SU-DHL-6 (cell line): ENCODE results near the gene HS3ST4.

ENCODE experiments used
- H2AFZ ChIP-seq: fragments of 200-600 bp; sonication (generic); 2 replicates; pipeline ENCODE4 v1.6.1; 2014; ENCODE audit warnings: low read depth, mild to moderate bottlenecking, moderate library complexity, mixed read lengths, antibody characterized with exemption, low read length; ENCODE audit not compliant: severe bottlenecking
- H3F3A ChIP-seq: fragments of 200-600 bp; shearing (Covaris generic); 2 replicates; pipeline ENCODE4 v1.6.0; 2016; ENCODE audit warnings: antibody characterized with exemption, mild to moderate bottlenecking; ENCODE audit not compliant: insufficient read depth
- H3K27ac ChIP-seq: fragments of 200-600 bp; sonication (generic); 2 replicates; pipeline ENCODE4 v1.5.1; 2016; ENCODE audit warnings: low read depth, mild to moderate bottlenecking, low read length, moderate library complexity, mixed read lengths
- H3K27me3 ChIP-seq: fragments of 200-600 bp; sonication (generic), shearing (Covaris generic); 2 replicates; pipeline ENCODE4 v1.6.0; 2014; ENCODE audit warnings: mild to moderate bottlenecking, low read length
- H3K36me3 ChIP-seq: fragments of 200-600 bp; sonication (generic); 2 replicates; pipeline ENCODE4 v1.6.1; 2014; ENCODE audit warnings: mild to moderate bottlenecking, low read length, mixed read lengths
- H3K4me2 ChIP-seq: fragments of 300-600, 200-600 bp; shearing (Covaris generic), sonication (generic); 2 replicates; pipeline ENCODE4 v1.6.0; 2014; ENCODE audit warnings: low read length, low read depth, mild to moderate bottlenecking; ENCODE audit not compliant: poor library complexity, severe bottlenecking
- H3K4me3 ChIP-seq: fragments of 200-600 bp; sonication (generic); 2 replicates; pipeline ENCODE4 v1.5.1; 2014; ENCODE audit warnings: antibody characterized with exemption, low read length, mild to moderate bottlenecking, mixed read lengths; ENCODE audit not compliant: insufficient read depth, poor library complexity, severe bottlenecking
- H3K79me2 ChIP-seq: fragments of 200-600 bp; sonication (generic); 2 replicates; pipeline ENCODE4 v1.6.1; 2014; ENCODE audit warnings: mild to moderate bottlenecking, low read length, moderate library complexity; ENCODE audit not compliant: insufficient read depth
- H3K9ac ChIP-seq: fragments of 200-600 bp; sonication (generic); 2 replicates; pipeline ENCODE4 v1.7.0; 2014; ENCODE audit warnings: mild to moderate bottlenecking, low read length
- H3K9me2 ChIP-seq: fragments of 200-600 bp; sonication (generic); replicated peaks from 2 replicates; pipeline ENCODE4 v1.6.1; 2014; ENCODE audit warnings: low read length; ENCODE audit not compliant: insufficient read depth
- H3K9me3 ChIP-seq: fragments of 200-600 bp; sonication (generic); 2 replicates; pipeline ENCODE4 v1.6.1; 2014; ENCODE audit warnings: low read length, mixed read lengths; ENCODE audit not compliant: insufficient read depth
- H4K20me1 ChIP-seq: fragments of 200-600 bp; sonication (generic); 2 replicates; pipeline ENCODE4 v1.6.1; 2014; ENCODE audit warnings: low read depth, mild to moderate bottlenecking, antibody characterized with exemption, low read length, moderate library complexity, mixed read lengths
- CTCF ChIP-seq: fragments of 200-600 bp; sonication (generic); IDR thresholded peaks from one replicate; pipeline ENCODE4 v1.5.1; 2017; ENCODE audit warnings: antibody characterized with exemption, mild to moderate bottlenecking, low read length, moderate library complexity; ENCODE audit not compliant: insufficient read depth, poor library complexity, severe bottlenecking
- EZH2phosphoT487 ChIP-seq: fragments of 200-600 bp; sonication (generic), shearing (Covaris generic); conservative IDR thresholded peaks from 2 replicates; pipeline ENCODE4 v1.6.1; 2018; ENCODE audit warnings: mild to moderate bottlenecking, antibody characterized with exemption, low read length, moderate library complexity, mixed read lengths

Gene HS3ST4

GRCh38 chr16:25854141-25854540 is 162.4 kb downstream of the HS3ST4 start:
- Histone ChIP-seq H3F3A (no peaks in the 10 kb centered on the region), H3K4me3 (no peak overlapping the region), H3K4me2 (no peak overlapping the region), H3K9me3 (no peaks in the 10 kb centered on the region), H3K9ac (no peak overlapping the region), H3K36me3 (no peaks in the 10 kb centered on the region), H3K27ac (no peak overlapping the region), H2AFZ (no peak overlapping the region), H3K79me2 (no peaks in the 10 kb centered on the region), H3K27me3 (no peaks in the 10 kb centered on the region), H4K20me1 (no peaks in the 10 kb centered on the region), H3K9me2 (no peaks in the 10 kb centered on the region)
- TF ChIP-seq CTCF (no peak), EZH2phosphoT487 (no peak)

- no peaks in the 10 kb centered on the region for H3F3A ChIP-seq
- H2AFZ ChIP-seq, result no peak overlapping the region
- TF ChIP-seq CTCF (no peak), EZH2phosphoT487 (no peak)
- no peaks in the 10 kb centered on the region for H3K36me3 ChIP-seq
- H3K4me2 ChIP-seq, result no peak overlapping the region
- H3K27ac ChIP-seq, result no peak overlapping the region
- H4K20me1 ChIP-seq, result no peaks in the 10 kb centered on the region
- H3K79me2 ChIP-seq, result no peaks in the 10 kb centered on the region
- no peaks in the 10 kb centered on the region for H3K27me3 ChIP-seq
- H3K9me3 ChIP-seq, result no peaks in the 10 kb centered on the region
- H3K9me2 ChIP-seq, result no peaks in the 10 kb centered on the region
- H3K4me3 ChIP-seq, result no peak overlapping the region
- H3K9ac ChIP-seq, result no peak overlapping the region
Measured at GRCh38 chr16:25855063-25855462, 163.3 kb downstream of the HS3ST4 start.

GRCh38 chr16:25855818-25856217 is 164.1 kb downstream of the HS3ST4 start:
- H3K4me3 ChIP-seq, result no peak overlapping the region
- H4K20me1 ChIP-seq, result no peaks in the 10 kb centered on the region
- no peaks in the 10 kb centered on the region for H3K36me3 ChIP-seq
- no peak overlapping the region for H3K9ac ChIP-seq
- H3K9me2 ChIP-seq, result no peaks in the 10 kb centered on the region
- TF ChIP-seq CTCF (no peak), EZH2phosphoT487 (no peak)
- H3K79me2 ChIP-seq, result no peaks in the 10 kb centered on the region
- H3K4me2 ChIP-seq, result no peak overlapping the region
- H3K27ac ChIP-seq, result no peak overlapping the region
- H3F3A ChIP-seq, result no peaks in the 10 kb centered on the region
- H3K9me3 ChIP-seq, result no peaks in the 10 kb centered on the region
- H3K27me3 ChIP-seq, result no peaks in the 10 kb centered on the region
- no peak overlapping the region for H2AFZ ChIP-seq
